Caco-2 (cell line): ENCODE results near the gene SORCS2. TPM values are rescaled to one million over a fixed set of nuclear protein-coding genes. Genes with fewer than 3 reads are reported as not detected.

Experiments
- BruUV-seq: library from RNA; stranded (reverse); fragments of 400-500 nt; replicated peaks from 2 replicates; lab custom pipeline; 2021; lab: Mats Ljungman, UMichigan
- CTCF ChIA-PET: fragments of 300-600 bp; sonication (Branson Sonifier 250); formaldehyde crosslinking; loops from one replicate; lab custom pipeline; 2022; ENCODE audit warnings: antibody characterized with exemption; lab: Charles Lee
- POLR2A ChIA-PET: fragments of 300-600 bp; sonication (Branson Sonifier 250); formaldehyde crosslinking; loops from one replicate; lab custom pipeline; 2022; ENCODE audit warnings: antibody characterized with exemption; lab: Charles Lee
- DNase-seq, 2 experiments: peaks; one replicate each; pipeline versions ENCODE4 v3.0.0 to v3.0.0-alpha.2; 2020 to 2022
- H3K27me3 ChIP-seq: replicated peaks from 2 replicates; pipeline ENCODE4 v1.6.0; 2011; ENCODE audit warnings: low read length; ENCODE audit not compliant: control insufficient read depth, insufficient read depth
- H3K36me3 ChIP-seq: 2 replicates; pipeline ENCODE4 v1.5.1; 2011; ENCODE audit warnings: low read length; ENCODE audit not compliant: control insufficient read depth, insufficient read depth
- H3K4me1 ChIP-seq: fragments of 250-450 bp; sonication (Bioruptor Pico); 2 replicates; pipeline ENCODE4 v1.5.1; 2020; ENCODE audit warnings: mild to moderate bottlenecking
- H3K4me3 ChIP-seq: 2 replicates; pipeline ENCODE4 v1.5.1; 2011; ENCODE audit warnings: low read depth, mild to moderate bottlenecking, control low read depth, low read length
- H3K9me3 ChIP-seq: fragments of 250-450 bp; sonication (Bioruptor Pico); 2 replicates; pipeline ENCODE4 v1.5.1; 2020; ENCODE audit warnings: mild to moderate bottlenecking, moderate library complexity
- H3K27ac Mint-ChIP-seq: one replicate; pipeline ENCODE4 v1.8.0; 2022; ENCODE audit warnings: mixed read lengths; ENCODE audit not compliant: unreplicated experiment
- H3K27me3 Mint-ChIP-seq: one replicate; pipeline ENCODE4 v1.8.0; 2022; ENCODE audit warnings: mixed read lengths; ENCODE audit not compliant: insufficient read depth, unreplicated experiment
- H3K36me3 Mint-ChIP-seq: one replicate; pipeline ENCODE4 v1.8.0; 2022; ENCODE audit warnings: mild to moderate bottlenecking, mixed read lengths; ENCODE audit not compliant: insufficient read depth, unreplicated experiment
- H3K4me1 Mint-ChIP-seq: one replicate; pipeline ENCODE4 v1.8.0; 2022; ENCODE audit warnings: low read depth, mixed read lengths; ENCODE audit not compliant: unreplicated experiment
- H3K4me3 Mint-ChIP-seq: one replicate; pipeline ENCODE4 v1.8.0; 2022; ENCODE audit warnings: mild to moderate bottlenecking, moderate library complexity, mixed read lengths; ENCODE audit not compliant: unreplicated experiment
- H3K9me3 Mint-ChIP-seq: one replicate; pipeline ENCODE4 v1.8.0; 2022; ENCODE audit warnings: mixed read lengths; ENCODE audit not compliant: unreplicated experiment
- CTCF ChIP-seq, 2 experiments: fragments of 200-600 bp in 1 of 2; IDR thresholded peaks; 1 replicate in 1 of 2; 2 replicates in 1 of 2; pipeline versions ENCODE4 v1.5.1 to v1.8.0; 2011 to 2022; ENCODE audit warnings: antibody characterized with exemption in 1 of 2, control low read depth in 1 of 2, inconsistent platforms in 1 of 2, low read depth in 1 of 2, low read length in 1 of 2, mild to moderate bottlenecking in 1 of 2, moderate library complexity in 1 of 2; ENCODE audit not compliant: insufficient read depth in 1 of 2, severe bottlenecking in 1 of 2, unreplicated experiment in 1 of 2
- intact Hi-C: fragments of 100-400 bp; cut with micrococcal nuclease; formaldehyde crosslinking; loops from one replicate; pipeline ENCODE4 v1.10.0; 2022; ENCODE audit not compliant: unreplicated experiment
- total RNA-seq: library from RNA; stranded (reverse); gene quantifications from 2 replicates; pipeline ENCODE4 v1.2.3, GENCODE V29; 2022

SORCS2 gene
- total RNA-seq, 1 experiment from 2014 or later, result 1.6 TPM

- no peak overlapping the region for H3K4me3 ChIP-seq
- no peaks in the 10 kb centered on the region for H3K27me3 ChIP-seq
- peak in 1 of 2 experiments; percentile 9 for TF ChIP-seq CTCF (IDR thresholded peaks at IDR 0.05; ENCODE audit: insufficient read depth in 1 of 2, low read depth in 1 of 2, low read length in 1 of 2, severe bottlenecking in 1 of 2, unreplicated experiment in 1 of 2)
- BruUV-seq, result no TSS peak
- Mint-ChIP-seq H3K36me3 (no peaks in the 10 kb centered on the region), H3K27me3 (no peaks in the 10 kb centered on the region), H3K4me1 (no peaks in the 10 kb centered on the region), H3K4me3 (no peak overlapping the region), H3K9me3 (no peaks in the 10 kb centered on the region), H3K27ac (no peak overlapping the region)
- CTCF ChIA-PET, result interaction anchor here (0.7 to 1.4 kb wide), 3 partner anchors 65 to 446 kb away, joined by 3 to 8 read pairs (median 5); partner anchors contain the start of gene TADA2B
- intact Hi-C loops, result no loop called here
- DNase-seq, result peak; percentile 27 to 35
- no peaks in the 10 kb centered on the region for H3K9me3 ChIP-seq
- peaks cover 15% of the 10 kb centered on the region for H3K4me1 ChIP-seq
- H3K36me3 ChIP-seq, result no peaks in the 10 kb centered on the region
- POLR2A ChIA-PET, result no interaction called here
Measured at GRCh38 chr4:7167706-7168105, 24.6 kb upstream of the SORCS2 start.

GRCh38 chr4:7168106-7168505 lies 24.2 kb upstream of the SORCS2 start:
- DNase-seq, result peak in 1 of 2 experiments; percentile 14
- POLR2A ChIA-PET, result no interaction called here
- H3K36me3 ChIP-seq, result no peaks in the 10 kb centered on the region
- no peak for TF ChIP-seq CTCF (IDR thresholded peaks at IDR 0.05; ENCODE audit: insufficient read depth in 1 of 2, low read depth in 1 of 2, low read length in 1 of 2, severe bottlenecking in 1 of 2, unreplicated experiment in 1 of 2)
- Mint-ChIP-seq H3K9me3 (no peaks in the 10 kb centered on the region), H3K27ac (no peak overlapping the region), H3K4me1 (no peaks in the 10 kb centered on the region), H3K36me3 (no peaks in the 10 kb centered on the region), H3K27me3 (no peaks in the 10 kb centered on the region), H3K4me3 (no peak overlapping the region)
- intact Hi-C loops, result no loop called here
- CTCF ChIA-PET, result interaction anchor here (0.6 to 1.4 kb wide), 4 partner anchors 81 to 568 kb away, joined by 3 to 5 read pairs (median 4); partner anchors contain the start of gene TADA2B
- H3K4me3 ChIP-seq, result no peak overlapping the region
- H3K27me3 ChIP-seq, result no peaks in the 10 kb centered on the region
- peaks cover 15% of the 10 kb centered on the region for H3K4me1 ChIP-seq
- no TSS peak for BruUV-seq
- H3K9me3 ChIP-seq, result no peaks in the 10 kb centered on the region

GRCh38 chr4:7169134-7169533 lies 23.2 kb upstream of the SORCS2 start:
- Histone ChIP-seq H3K9me3 (no peaks in the 10 kb centered on the region), H3K4me3 (no peak overlapping the region), H3K36me3 (no peaks in the 10 kb centered on the region), H3K27me3 (no peaks in the 10 kb centered on the region), H3K4me1 (peaks cover 15% of the 10 kb centered on the region)
- DNase-seq, result peak in 1 of 2 experiments; percentile 7
- POLR2A ChIA-PET, result no interaction called here
- Mint-ChIP-seq H3K27ac (no peak overlapping the region), H3K27me3 (no peaks in the 10 kb centered on the region), H3K4me3 (no peak overlapping the region), H3K9me3 (no peaks in the 10 kb centered on the region), H3K4me1 (no peaks in the 10 kb centered on the region), H3K36me3 (no peaks in the 10 kb centered on the region)
- TF ChIP-seq CTCF (IDR thresholded peaks at IDR 0.05; ENCODE audit: insufficient read depth in 1 of 2, low read depth in 1 of 2, low read length in 1 of 2, severe bottlenecking in 1 of 2, unreplicated experiment in 1 of 2), result no peak
- CTCF ChIA-PET, result interaction anchor here (0.6 kb wide), 1 partner anchor 18 kb away, joined by 11 read pairs; no protein-coding TSS in a partner anchor
- intact Hi-C loops, result no loop called here
- no TSS peak for BruUV-seq
